HCT116 (cell line): ENCODE data around the gene SNUPN. TPM values are rescaled to one million over a fixed set of nuclear protein-coding genes. Genes with fewer than 3 reads are reported as not detected.

Experiments used
- total RNA-seq: library from RNA; stranded (reverse); gene quantifications from one replicate; pipeline ENCODE4 v1.2.1, GENCODE V29; 2021; ENCODE audit not compliant: unreplicated experiment

Gene SNUPN
- total RNA-seq, 1 experiment from 2014 or later = 29.8 TPM

Other genes with a start within 250 kb of the SNUPN start
- gene SIN3A, start 174.0 kb downstream of the SNUPN start, total RNA-seq = 70.1 TPM
- 21.1 TPM for gene PTPN9, start 46.4 kb downstream of the SNUPN start, total RNA-seq
- 79.9 TPM for gene IMP3, start 14.5 kb upstream of the SNUPN start, total RNA-seq
- gene SNX33, start 22.2 kb upstream of the SNUPN start, total RNA-seq = 8.3 TPM
- 18.1 TPM for gene CSPG4, start 87.1 kb upstream of the SNUPN start, total RNA-seq
- gene UBE2Q2, start 217.7 kb upstream of the SNUPN start, total RNA-seq = 12.3 TPM